Osteoblast (primary cell): Measurements from ENCODE around the gene OXSM. TPM values are rescaled to one million over a fixed set of nuclear protein-coding genes. Genes with fewer than 3 reads are reported as not detected.

Experiments used
- DNase-seq: peaks from one replicate; pipeline ENCODE4 v3.0.0; 2011; ENCODE audit warnings: low spot score, mixed read lengths; ENCODE audit not compliant: insufficient read length; ENCODE audit errors: missing footprints
- H2AFZ ChIP-seq: 2 replicates; pipeline ENCODE4 v1.6.0; 2011; ENCODE audit warnings: mild to moderate bottlenecking, low read length
- H3K27ac ChIP-seq: 2 replicates; pipeline ENCODE4 v1.5.1; 2011; ENCODE audit warnings: mild to moderate bottlenecking, low read depth, low read length, moderate library complexity
- H3K27me3 ChIP-seq: 2 replicates; pipeline ENCODE4 v1.6.0; 2012; ENCODE audit warnings: mild to moderate bottlenecking, control low read depth, inconsistent platforms, low read length, moderate library complexity; ENCODE audit not compliant: insufficient read depth
- H3K36me3 ChIP-seq: 2 replicates; pipeline ENCODE4 v1.5.1; 2011; ENCODE audit warnings: mild to moderate bottlenecking, low read length, control low read depth, moderate library complexity; ENCODE audit not compliant: insufficient read depth
- H3K4me1 ChIP-seq: 2 replicates; pipeline ENCODE4 v1.5.1; 2011; ENCODE audit warnings: mild to moderate bottlenecking, low read length, control low read depth, moderate library complexity; ENCODE audit not compliant: insufficient read depth
- H3K4me2 ChIP-seq: 2 replicates; pipeline ENCODE4 v1.6.0; 2011; ENCODE audit warnings: mild to moderate bottlenecking, low read length; ENCODE audit not compliant: insufficient read depth
- H3K4me3 ChIP-seq: fragments of 200-600 bp; sonication (generic); 3 replicates; pipeline ENCODE4 v1.5.1; 2012; ENCODE audit warnings: mild to moderate bottlenecking, low read length, inconsistent platforms; ENCODE audit not compliant: insufficient read depth
- H3K79me2 ChIP-seq: 2 replicates; pipeline ENCODE4 v1.6.0; 2012; ENCODE audit warnings: mild to moderate bottlenecking, low read length, control low read depth, inconsistent platforms; ENCODE audit not compliant: insufficient read depth
- H3K9me3 ChIP-seq: 2 replicates; pipeline ENCODE4 v1.5.1; 2011; ENCODE audit warnings: low read depth, low read length, control low read depth
- H4K20me1 ChIP-seq: 2 replicates; pipeline ENCODE4 v1.6.0; 2012; ENCODE audit warnings: mild to moderate bottlenecking, low read length, control low read depth; ENCODE audit not compliant: insufficient read depth
- CTCF ChIP-seq: IDR thresholded peaks from 2 replicates; pipeline ENCODE4 v1.5.1; 2011; ENCODE audit warnings: mild to moderate bottlenecking, low read depth, low read length, moderate library complexity; ENCODE audit errors: extremely low read depth
- total RNA-seq: library from RNA; depleted of rRNA; stranded (reverse); fragments of >200 nt; gene quantifications from 2 replicates; pipeline ENCODE4 v1.2.3, GENCODE V29; 2012

The OXSM gene
- total RNA-seq, 1 donor: 11.2 TPM

- Histone ChIP-seq H4K20me1 (no peaks in the 10 kb centered on the region), H3K36me3 (no peaks in the 10 kb centered on the region), H3K27me3 (no peaks in the 10 kb centered on the region), H3K79me2 (no peaks in the 10 kb centered on the region), H3K9me3 (no peaks in the 10 kb centered on the region), H3K27ac (no peak overlapping the region), H2AFZ (no peak overlapping the region), H3K4me1 (no peaks in the 10 kb centered on the region), H3K4me3 (no peak overlapping the region), H3K4me2 (no peak overlapping the region)
- TF ChIP-seq CTCF: no peak
- DNase-seq: no peak
Observed at GRCh38 chr3:25801786-25802185, 11.9 kb downstream of the OXSM start.

GRCh38 chr3:25803833-25804232, 13.9 kb downstream of the OXSM start:
- Histone ChIP-seq H3K27ac (no peak overlapping the region), H3K27me3 (no peaks in the 10 kb centered on the region), H3K9me3 (no peaks in the 10 kb centered on the region), H3K36me3 (no peaks in the 10 kb centered on the region), H3K4me2 (no peak overlapping the region), H3K79me2 (no peaks in the 10 kb centered on the region), H4K20me1 (no peaks in the 10 kb centered on the region), H3K4me3 (no peak overlapping the region), H2AFZ (no peak overlapping the region), H3K4me1 (no peaks in the 10 kb centered on the region)
- no peak for DNase-seq
- no peak for TF ChIP-seq CTCF

- Histone ChIP-seq H3K4me1 (no peaks in the 10 kb centered on the region), H2AFZ (no peak overlapping the region), H3K9me3 (no peaks in the 10 kb centered on the region), H3K27ac (no peak overlapping the region), H3K27me3 (no peaks in the 10 kb centered on the region), H3K4me2 (no peak overlapping the region), H4K20me1 (no peaks in the 10 kb centered on the region), H3K36me3 (no peaks in the 10 kb centered on the region), H3K79me2 (no peaks in the 10 kb centered on the region), H3K4me3 (no peak overlapping the region)
- no peak for DNase-seq
- no peak for TF ChIP-seq CTCF
Observed at GRCh38 chr3:25804676-25805075, 14.8 kb downstream of the OXSM start.

GRCh38 chr3:25812644-25813043, 22.8 kb downstream of the OXSM start:
- Histone ChIP-seq H2AFZ (no peak overlapping the region), H3K79me2 (no peaks in the 10 kb centered on the region), H3K4me3 (no peak overlapping the region), H3K27me3 (peaks cover 3% of the 10 kb centered on the region), H4K20me1 (no peaks in the 10 kb centered on the region), H3K27ac (no peak overlapping the region), H3K4me1 (no peaks in the 10 kb centered on the region), H3K9me3 (no peaks in the 10 kb centered on the region), H3K4me2 (no peak overlapping the region), H3K36me3 (no peaks in the 10 kb centered on the region)
- no peak for TF ChIP-seq CTCF
- DNase-seq: no peak
